ENCODE measurements around the gene JAKMIP2.

DNA sequence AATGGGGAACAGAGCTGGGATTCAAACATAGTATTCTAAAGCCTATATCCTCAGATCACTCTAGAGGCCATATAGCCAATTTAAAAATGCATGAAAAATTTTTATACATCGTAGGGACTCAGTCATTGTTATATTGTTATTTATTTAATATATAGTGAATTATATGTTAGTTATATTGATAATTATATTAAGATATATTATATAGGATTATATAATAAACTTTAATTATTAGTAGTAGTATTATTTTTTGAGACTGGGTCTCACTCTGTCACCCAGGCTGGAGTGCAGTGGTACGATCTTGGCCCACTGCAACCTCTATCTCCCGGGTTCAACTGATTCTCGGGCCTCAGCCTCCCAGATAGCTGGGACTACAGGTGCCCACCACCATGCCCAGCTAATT, 206.9 kb downstream of the JAKMIP2 start:
- TF ChIP-seq, protein P1, sequence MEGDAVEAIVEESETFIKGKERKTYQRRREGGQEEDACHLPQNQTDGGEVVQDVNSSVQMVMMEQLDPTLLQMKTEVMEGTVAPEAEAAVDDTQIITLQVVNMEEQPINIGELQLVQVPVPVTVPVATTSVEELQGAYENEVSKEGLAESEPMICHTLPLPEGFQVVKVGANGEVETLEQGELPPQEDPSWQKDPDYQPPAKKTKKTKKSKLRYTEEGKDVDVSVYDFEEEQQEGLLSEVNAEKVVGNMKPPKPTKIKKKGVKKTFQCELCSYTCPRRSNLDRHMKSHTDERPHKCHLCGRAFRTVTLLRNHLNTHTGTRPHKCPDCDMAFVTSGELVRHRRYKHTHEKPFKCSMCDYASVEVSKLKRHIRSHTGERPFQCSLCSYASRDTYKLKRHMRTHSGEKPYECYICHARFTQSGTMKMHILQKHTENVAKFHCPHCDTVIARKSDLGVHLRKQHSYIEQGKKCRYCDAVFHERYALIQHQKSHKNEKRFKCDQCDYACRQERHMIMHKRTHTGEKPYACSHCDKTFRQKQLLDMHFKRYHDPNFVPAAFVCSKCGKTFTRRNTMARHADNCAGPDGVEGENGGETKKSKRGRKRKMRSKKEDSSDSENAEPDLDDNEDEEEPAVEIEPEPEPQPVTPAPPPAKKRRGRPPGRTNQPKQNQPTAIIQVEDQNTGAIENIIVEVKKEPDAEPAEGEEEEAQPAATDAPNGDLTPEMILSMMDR (conservative IDR thresholded peaks at IDR 0.05) = no peak
- no peak for TF ChIP-seq EZH2 (IDR thresholded peaks at IDR 0.05; ENCODE audit: low read depth)
